Endothelial cell of umbilical vein (primary cell): ENCODE results near the gene ZNF415. TPM values are rescaled to one million over a fixed set of nuclear protein-coding genes. Genes with fewer than 3 reads are reported as not detected.

Experiments used
- BruUV-seq: library from RNA; stranded (reverse); fragments of 400-500 nt; replicated peaks from 2 replicates; lab custom pipeline; 2021; lab: Mats Ljungman, UMichigan
- CTCF ChIA-PET: fragments of 300-600, 350-600 bp; sonication (Branson Sonifier 250); formaldehyde crosslinking; loops from one replicate; lab custom pipeline; 2021; ENCODE audit warnings: antibody characterized with exemption, inconsistent platforms; lab: Charles Lee
- POLR2A ChIA-PET: fragments of 300-600, 350-600 bp; sonication (Branson Sonifier 250); formaldehyde crosslinking; loops from one replicate; lab custom pipeline; 2021; ENCODE audit warnings: antibody characterized with exemption, inconsistent platforms; lab: Charles Lee
- DNase-seq: peaks from one replicate; pipeline ENCODE4 v3.0.0-alpha.2; 2011; ENCODE audit warnings: low read depth, low spot score
- FAIRE-seq: peaks from 2 replicates; lab custom pipeline; 2011; peaks lifted over from hg19 to GRCh38; lab: Jason Lieb, UNC
- H2AFZ ChIP-seq: 2 replicates; pipeline ENCODE4 v1.6.0; 2012; ENCODE audit warnings: low read depth, low read length, control low read depth, inconsistent platforms
- H3K27ac ChIP-seq: 2 replicates; pipeline ENCODE4 v1.5.1; 2011; ENCODE audit warnings: low read depth, mild to moderate bottlenecking, control low read depth, low read length, moderate library complexity; ENCODE audit not compliant: insufficient read depth
- H3K27me3 ChIP-seq, 2 experiments: 2 replicates each; pipeline versions ENCODE4 v1.6.0 to v1.6.1; 2011; ENCODE audit warnings: low read length in 2 of 2, mixed read lengths in 1 of 2; ENCODE audit not compliant: control insufficient read depth in 2 of 2, insufficient read depth in 2 of 2
- H3K36me3 ChIP-seq, 2 experiments: 2 replicates in 1 of 2; 3 replicates in 1 of 2; pipeline ENCODE4 v1.5.1; 2011; ENCODE audit warnings: low read length in 2 of 2, mild to moderate bottlenecking in 1 of 2, moderate library complexity in 1 of 2; ENCODE audit not compliant: control insufficient read depth in 2 of 2, insufficient read depth in 2 of 2; ENCODE audit errors: extremely low read depth in 1 of 2
- H3K4me1 ChIP-seq: 3 replicates; pipeline ENCODE4 v1.5.1; 2011; ENCODE audit warnings: mild to moderate bottlenecking, low read length; ENCODE audit not compliant: control insufficient read depth, insufficient read depth; ENCODE audit errors: extremely low read depth
- H3K4me2 ChIP-seq: 2 replicates; pipeline ENCODE4 v1.6.1; 2011; ENCODE audit warnings: low read length, control low read depth, mixed read lengths; ENCODE audit not compliant: insufficient read depth
- H3K4me3 ChIP-seq, 3 experiments: fragments of 200-600 bp in 1 of 3; sonication (generic), shearing (Covaris generic) in 1 of 3; replicated peaks in 1 of 3; 2 replicates each; pipeline ENCODE4 v1.5.1; 2011 to 2016; ENCODE audit warnings: control low read depth in 3 of 3, low read length in 3 of 3, mild to moderate bottlenecking in 2 of 3, inconsistent platforms in 1 of 3, low read depth in 1 of 3, moderate library complexity in 1 of 3; ENCODE audit not compliant: insufficient read depth in 1 of 3
- H3K79me2 ChIP-seq: 2 replicates; pipeline ENCODE4 v1.6.0; 2012; ENCODE audit warnings: low read length, inconsistent platforms; ENCODE audit not compliant: control insufficient read depth, insufficient read depth
- H3K9ac ChIP-seq: replicated peaks from 2 replicates; pipeline ENCODE3; 2011; ENCODE audit warnings: low read length, control low read depth; ENCODE audit not compliant: insufficient read depth; ENCODE audit errors: extremely low read depth
- H3K9me1 ChIP-seq: replicated peaks from 3 replicates; pipeline ENCODE4 v1.6.0; 2011; ENCODE audit warnings: mild to moderate bottlenecking, low read length; ENCODE audit not compliant: control insufficient read depth, insufficient read depth; ENCODE audit errors: extremely low read depth
- H3K9me3 ChIP-seq: replicated peaks from 2 replicates; pipeline ENCODE4 v1.5.1; 2012; ENCODE audit warnings: low read length, inconsistent platforms; ENCODE audit not compliant: control insufficient read depth, insufficient read depth
- H4K20me1 ChIP-seq: replicated peaks from 2 replicates; pipeline ENCODE3; 2011; ENCODE audit warnings: mild to moderate bottlenecking, low read length; ENCODE audit not compliant: control insufficient read depth, insufficient read depth; ENCODE audit errors: extremely low read depth
- EZH2 ChIP-seq: IDR thresholded peaks from 2 replicates; pipeline ENCODE4 v1.6.1; 2012; ENCODE audit warnings: borderline replicate concordance, low read depth, mild to moderate bottlenecking, moderate library complexity, low read length, inconsistent platforms; ENCODE audit not compliant: severe bottlenecking
- FOS ChIP-seq: IDR thresholded peaks from 2 replicates; pipeline ENCODE4 v1.6.1; 2011; ENCODE audit warnings: mild to moderate bottlenecking, low read length, moderate library complexity, borderline replicate concordance; ENCODE audit not compliant: insufficient read depth
- GATA2 ChIP-seq: IDR thresholded peaks from 2 replicates; pipeline ENCODE4 v1.7.0; 2011; ENCODE audit warnings: low read depth, mild to moderate bottlenecking, moderate library complexity, mixed read lengths, low read length; ENCODE audit not compliant: insufficient read length, insufficient read depth
- JUN ChIP-seq: IDR thresholded peaks from 2 replicates; pipeline ENCODE4 v1.6.1; 2011; ENCODE audit warnings: borderline replicate concordance, low read depth; ENCODE audit not compliant: insufficient read length, insufficient read depth
- MYC ChIP-seq: IDR thresholded peaks from one replicate; pipeline ENCODE4 v1.6.1; 2011; ENCODE audit warnings: mild to moderate bottlenecking, low read depth, low read length
- POLR2A ChIP-seq: IDR thresholded peaks from 2 replicates; pipeline ENCODE4 v1.6.1; 2012; ENCODE audit warnings: low read depth, mild to moderate bottlenecking, control low read depth, low read length
- POLR2AphosphoS5 ChIP-seq: IDR thresholded peaks from 2 replicates; pipeline ENCODE4 v1.6.1; 2012; ENCODE audit warnings: low read depth, mild to moderate bottlenecking, control low read depth, low read length, moderate library complexity; ENCODE audit not compliant: insufficient read depth
- dilution Hi-C: fragments of 300-500 bp; cut with MboI; formaldehyde crosslinking; loops from one replicate; pipeline ENCODE4 v1.15.0; 2019; ENCODE audit warnings: low sequenced_read_pairs; ENCODE audit not compliant: extremely low pct_ligation_motif_present
- intact Hi-C: fragments of 100-400 bp; cut with micrococcal nuclease; formaldehyde crosslinking; loops from one replicate; pipeline ENCODE4 v1.10.0; 2022
- polyA plus RNA-seq, 4 experiments: library from polyadenylated mRNA; depleted of rRNA in 3 of 4; stranded (reverse) in 3 of 4; unstranded in 1 of 4; fragments of >200 nt; gene quantifications; 2 replicates each; pipeline versions ENCODE4 v1.2.1 to v1.2.3, GENCODE V29; 2011 to 2012; ENCODE audit warnings: missing spikeins in 1 of 4
- total RNA-seq: library from RNA; stranded (reverse); gene quantifications from 2 replicates; pipeline ENCODE4 v1.2.3, GENCODE V29; 2021
- TF ChIP-seq, protein P1 (sequence below): IDR thresholded peaks from 2 replicates; pipeline ENCODE4 v1.6.1; 2011; ENCODE audit not compliant: insufficient read depth, insufficient read length
- TF ChIP-seq, protein P2 (sequence below), 2 donors: IDR thresholded peaks; 1 replicate in 1 of 2; 2 replicates in 1 of 2; pipeline ENCODE4 v1.5.1; 2011; ENCODE audit warnings: low read length in 2 of 2, mild to moderate bottlenecking in 2 of 2, moderate library complexity in 2 of 2, control low read depth in 1 of 2, inconsistent platforms in 1 of 2, low read depth in 1 of 2; ENCODE audit not compliant: insufficient read depth in 1 of 2; ENCODE audit errors: extremely low read depth in 1 of 2

ZNF415 gene
- total and polyA plus RNA-seq, 2 donors (not counting 3 experiments of a cell fraction or from before 2014, with no cell fraction given), result 0.48 to 0.69 TPM

DNA sequence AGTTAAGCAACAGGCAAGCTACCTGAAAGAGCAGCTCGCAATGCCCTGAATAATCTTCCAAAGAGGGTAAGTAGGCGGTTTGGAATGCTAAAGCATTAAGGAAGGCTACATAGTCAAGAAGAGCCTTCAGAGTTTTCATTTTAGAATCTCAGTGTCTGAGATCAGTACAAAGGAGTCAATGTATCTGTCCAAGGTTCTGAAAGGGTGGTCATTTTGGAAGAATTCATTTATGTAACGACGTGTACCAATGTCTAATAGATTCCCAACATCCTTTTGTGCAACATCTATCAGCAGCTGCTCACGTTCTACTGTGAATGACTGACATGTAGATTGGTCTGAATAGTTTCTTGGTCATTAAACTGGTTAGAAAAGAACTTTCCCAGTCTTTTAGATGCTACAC is 45.3 kb upstream of the ZNF415 start:
- Histone ChIP-seq H3K9me1 (no peaks in the 10 kb centered on the region), H4K20me1 (no peaks in the 10 kb centered on the region), H3K27me3 (no peaks in the 10 kb centered on the region), H2AFZ (no peak overlapping the region), H3K9me3 (no peaks in the 10 kb centered on the region), H3K4me3 (no peak overlapping the region), H3K4me1 (no peaks in the 10 kb centered on the region), H3K4me2 (no peak overlapping the region), H3K9ac (no peak overlapping the region), H3K27ac (no peak overlapping the region), H3K79me2 (no peaks in the 10 kb centered on the region), H3K36me3 (no peaks in the 10 kb centered on the region)
- BruUV-seq, result no TSS peak
- dilution Hi-C loops, result no loop called here
- intact Hi-C loops, result no loop called here
- FAIRE-seq, result no peak
- DNase-seq, result no peak
- POLR2A ChIA-PET, result no interaction called here
- TF ChIP-seq, protein P1, sequence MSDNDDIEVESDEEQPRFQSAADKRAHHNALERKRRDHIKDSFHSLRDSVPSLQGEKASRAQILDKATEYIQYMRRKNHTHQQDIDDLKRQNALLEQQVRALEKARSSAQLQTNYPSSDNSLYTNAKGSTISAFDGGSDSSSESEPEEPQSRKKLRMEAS, result no peak
- TF ChIP-seq GATA2 (no peak), POLR2A (no peak), POLR2AphosphoS5 (no peak), FOS (no peak), MYC (no peak), EZH2 (no peak), JUN (no peak)
- TF ChIP-seq, protein P2, sequence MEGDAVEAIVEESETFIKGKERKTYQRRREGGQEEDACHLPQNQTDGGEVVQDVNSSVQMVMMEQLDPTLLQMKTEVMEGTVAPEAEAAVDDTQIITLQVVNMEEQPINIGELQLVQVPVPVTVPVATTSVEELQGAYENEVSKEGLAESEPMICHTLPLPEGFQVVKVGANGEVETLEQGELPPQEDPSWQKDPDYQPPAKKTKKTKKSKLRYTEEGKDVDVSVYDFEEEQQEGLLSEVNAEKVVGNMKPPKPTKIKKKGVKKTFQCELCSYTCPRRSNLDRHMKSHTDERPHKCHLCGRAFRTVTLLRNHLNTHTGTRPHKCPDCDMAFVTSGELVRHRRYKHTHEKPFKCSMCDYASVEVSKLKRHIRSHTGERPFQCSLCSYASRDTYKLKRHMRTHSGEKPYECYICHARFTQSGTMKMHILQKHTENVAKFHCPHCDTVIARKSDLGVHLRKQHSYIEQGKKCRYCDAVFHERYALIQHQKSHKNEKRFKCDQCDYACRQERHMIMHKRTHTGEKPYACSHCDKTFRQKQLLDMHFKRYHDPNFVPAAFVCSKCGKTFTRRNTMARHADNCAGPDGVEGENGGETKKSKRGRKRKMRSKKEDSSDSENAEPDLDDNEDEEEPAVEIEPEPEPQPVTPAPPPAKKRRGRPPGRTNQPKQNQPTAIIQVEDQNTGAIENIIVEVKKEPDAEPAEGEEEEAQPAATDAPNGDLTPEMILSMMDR (IDR thresholded peaks at IDR 0.05; ENCODE audit: extremely low read depth in 1 of 2, insufficient read depth in 1 of 2, low read depth in 1 of 2, low read length in 2 of 2), result no peak
- CTCF ChIA-PET, result no interaction called here
